HG02623 (cell line): ENCODE measurements around the gene ZNF532.

Source experiments
- ATAC-seq: cut with Tn5 transposase; IDR thresholded peaks from one replicate; pipeline ENCODE4 v1.9.1; 2021; ENCODE audit warnings: moderate library complexity; ENCODE audit not compliant: unreplicated experiment

Gene ZNF532

DNA sequence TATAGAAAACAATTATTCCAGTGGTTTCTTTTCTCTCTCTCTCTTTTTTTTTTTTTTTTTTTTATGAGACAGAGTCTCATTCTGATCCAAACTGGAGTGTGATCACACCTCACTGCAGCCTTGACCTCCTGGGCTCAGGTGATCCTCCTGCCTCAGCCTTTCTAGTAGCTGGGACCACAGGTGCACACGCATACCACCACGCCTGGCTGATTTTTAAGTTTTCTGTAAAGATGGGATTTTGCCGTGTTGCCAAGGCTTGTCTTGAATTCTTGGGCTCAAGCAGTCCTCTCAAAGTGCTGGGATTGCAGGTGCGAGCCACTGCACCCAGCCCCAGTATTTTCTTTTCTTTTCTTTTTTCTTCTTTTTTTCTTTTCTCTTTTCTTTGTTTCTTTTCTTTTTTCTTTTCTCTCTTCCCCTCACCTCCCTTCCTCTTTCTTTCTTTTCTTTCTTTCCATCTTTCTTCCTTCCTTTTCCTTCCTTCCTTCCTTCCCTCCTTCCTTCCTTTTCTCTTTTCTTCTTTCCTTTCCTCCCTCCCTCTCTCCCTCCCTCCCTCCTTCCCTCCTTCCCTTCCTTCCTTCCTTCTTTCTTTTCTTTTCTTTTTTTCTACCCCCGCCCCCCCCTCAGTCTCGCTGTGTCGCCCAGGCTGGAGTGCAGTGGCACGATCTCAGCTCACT is 76.9 kb downstream of the ZNF532 start:
- ATAC-seq, result no peak

DNA sequence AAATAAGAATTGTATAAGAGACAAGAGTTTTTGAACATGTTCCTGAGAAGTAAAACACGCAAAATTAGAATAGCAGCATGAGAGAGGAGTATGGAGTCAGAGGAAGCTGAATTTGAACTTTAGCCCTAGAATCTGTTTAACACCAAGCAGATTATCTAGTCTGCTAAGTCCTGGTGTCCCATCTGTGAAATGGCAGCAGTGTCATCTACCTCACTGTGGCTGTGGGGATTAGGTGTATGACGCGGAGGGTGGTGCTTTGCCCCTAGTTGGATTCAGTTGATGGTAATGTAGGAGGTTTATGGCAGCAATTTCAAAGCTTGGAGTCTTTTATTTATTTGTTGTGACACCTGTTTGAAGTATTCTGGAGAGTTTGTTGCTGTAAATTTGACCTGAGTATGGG is 79.2 kb downstream of the ZNF532 start:
- no peak for ATAC-seq

DNA sequence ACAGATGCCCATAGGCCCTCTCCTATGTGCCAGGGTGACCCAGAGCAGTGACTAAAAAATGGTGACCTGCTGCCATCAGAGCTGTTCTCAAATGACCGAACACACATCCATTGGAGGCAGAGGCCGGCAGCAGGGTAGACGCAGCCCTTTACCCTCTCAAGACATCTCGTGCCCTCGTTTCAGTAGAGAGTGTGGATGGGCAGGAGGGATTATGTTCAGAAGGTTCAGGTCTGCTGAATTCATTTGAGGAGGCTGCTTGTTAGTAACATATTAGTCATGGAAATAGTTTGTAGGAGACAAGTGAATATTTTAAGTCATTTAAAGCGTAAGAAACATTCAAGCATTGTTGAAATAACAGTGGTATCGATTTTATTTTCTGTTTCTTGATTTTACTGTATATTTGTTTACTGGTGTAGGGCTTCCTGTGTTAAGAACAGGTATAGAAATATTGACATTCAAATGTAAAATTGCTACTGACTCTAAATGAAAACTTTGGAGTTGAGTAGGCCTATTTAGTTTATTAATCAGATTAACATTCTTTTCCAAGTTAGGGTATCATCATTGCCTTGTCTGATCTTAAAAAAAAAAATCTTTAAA is 82.6 kb downstream of the ZNF532 start:
- peak; percentile 40 for ATAC-seq

- no peak for ATAC-seq
Measured at GRCh38 chr18:58949031-58949430, 84.4 kb downstream of the ZNF532 start.

DNA sequence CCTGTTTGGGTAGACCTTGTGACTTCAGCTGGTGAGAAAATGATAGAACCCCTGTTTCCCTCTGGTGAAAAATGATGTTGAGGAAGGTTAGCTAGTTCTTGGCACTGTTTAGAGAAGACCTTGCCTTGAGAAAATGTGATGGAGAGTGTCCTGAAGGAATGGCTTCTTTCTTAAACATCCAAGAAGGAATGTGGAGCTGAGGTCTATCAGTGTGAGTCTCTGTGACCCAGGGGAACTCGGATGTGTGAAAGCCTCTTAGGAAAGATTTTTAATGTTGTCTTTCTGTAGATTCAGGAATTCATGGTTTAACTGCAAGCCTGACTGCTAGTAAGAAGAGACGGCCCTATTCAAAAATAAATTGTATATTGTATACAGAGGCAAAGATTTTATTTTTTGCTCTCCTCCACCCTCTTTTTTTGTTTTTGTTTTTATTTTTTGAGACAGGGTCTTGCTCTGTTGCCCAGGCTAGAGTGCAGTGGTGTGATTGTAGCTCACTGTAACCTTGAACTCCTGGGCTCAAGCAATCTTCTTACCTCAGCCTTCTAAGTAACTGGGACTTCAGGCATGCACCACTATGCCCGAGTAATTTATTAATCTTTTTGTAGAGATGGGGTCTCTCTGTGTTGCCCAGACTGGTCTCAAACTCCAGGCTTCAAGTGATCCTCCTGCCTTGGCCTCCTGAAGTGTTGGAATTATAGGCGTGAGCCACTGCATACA is 87.5 kb downstream of the ZNF532 start:
- ATAC-seq, result no peak

- ATAC-seq, result no peak
Measured at GRCh38 chr18:58952858-58953257, 88.2 kb downstream of the ZNF532 start.

- no peak for ATAC-seq
Measured at GRCh38 chr18:58953627-58954026, 89.0 kb downstream of the ZNF532 start.

DNA sequence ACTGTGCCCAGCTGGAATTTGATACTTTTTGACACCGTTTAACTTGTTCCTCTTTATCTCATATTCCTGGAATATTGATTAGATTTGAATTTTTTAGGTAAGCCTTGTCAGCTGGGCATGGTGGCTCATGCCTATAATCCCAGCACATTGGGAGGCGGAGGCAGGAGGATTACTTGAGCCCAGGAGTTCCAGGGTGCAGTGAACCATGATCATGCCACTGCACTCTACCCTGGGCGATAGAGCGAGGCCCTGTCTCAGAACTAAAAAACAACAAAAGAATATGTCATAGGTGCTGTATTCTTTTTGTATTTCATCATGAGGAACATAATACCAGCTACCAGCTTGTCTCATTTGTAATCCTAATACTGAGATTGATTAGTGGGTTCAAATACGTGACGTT is 90.3 kb downstream of the ZNF532 start:
- ATAC-seq, result no peak

GRCh38 chr18:58955738-58956137 is 91.1 kb downstream of the ZNF532 start:
- no peak for ATAC-seq

DNA sequence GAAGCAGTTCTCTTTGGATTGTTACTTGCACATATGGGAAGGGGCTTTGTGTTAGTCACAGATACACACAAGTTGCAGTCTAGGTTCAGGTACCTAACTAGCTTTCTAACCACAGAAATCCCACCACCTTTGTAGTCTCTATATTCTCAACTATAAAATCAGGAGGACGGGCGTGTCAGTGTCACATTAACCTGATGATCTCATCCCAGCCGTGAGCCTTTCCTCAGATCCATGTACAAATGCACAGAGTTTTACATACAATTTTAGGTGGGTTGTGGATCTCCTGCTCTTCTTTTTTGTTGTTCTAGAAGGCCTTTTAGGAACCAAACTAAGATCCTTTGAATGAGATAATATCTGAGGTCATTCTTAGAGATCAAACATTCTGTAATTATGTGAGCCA is 94.0 kb downstream of the ZNF532 start:
- no peak for ATAC-seq

DNA sequence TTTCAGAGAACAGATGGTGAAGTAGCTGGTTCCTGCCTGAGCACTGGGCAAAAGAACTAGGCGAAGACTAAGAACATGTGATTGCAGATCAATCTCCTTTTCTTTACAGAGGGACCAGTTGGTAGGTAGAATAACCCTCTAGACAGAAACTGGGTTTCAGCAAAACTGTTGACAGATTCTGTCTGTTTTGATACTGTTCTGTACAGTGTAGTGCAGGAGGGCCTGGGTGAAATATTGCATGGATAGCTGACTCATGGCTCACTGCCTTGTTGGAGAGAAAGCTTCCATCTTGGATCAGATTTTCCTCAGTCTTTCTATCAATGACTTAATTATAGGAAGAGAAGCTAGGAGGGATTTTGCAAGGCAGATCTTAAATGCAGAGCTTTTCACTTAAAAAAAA is 95.8 kb downstream of the ZNF532 start:
- ATAC-seq, result no peak

GRCh38 chr18:58960946-58961722 is 96.5 kb downstream of the ZNF532 start:
- no peak for ATAC-seq

DNA sequence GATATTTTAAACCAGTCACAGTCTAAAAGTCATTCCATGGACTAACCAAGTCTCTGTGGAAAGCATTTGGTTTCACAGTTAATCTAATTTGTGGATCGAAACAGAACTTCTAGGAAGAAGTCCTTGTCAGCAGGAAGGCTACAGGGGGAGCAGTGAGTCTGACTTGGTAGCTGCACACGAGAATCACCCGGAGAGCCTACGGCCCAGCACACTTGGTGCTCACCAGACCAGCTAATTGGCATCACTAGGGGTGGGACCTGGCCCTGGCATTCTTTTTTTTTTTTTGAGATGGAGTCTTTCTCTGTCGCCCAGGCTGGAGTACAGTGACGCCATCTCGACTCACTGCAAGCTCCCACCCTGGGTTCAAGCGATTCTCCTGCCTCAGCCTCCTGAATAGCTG is 97.7 kb downstream of the ZNF532 start:
- ATAC-seq, result no peak

- ATAC-seq, result no peak
Measured at GRCh38 chr18:58965291-58966004, 100.8 kb downstream of the ZNF532 start.

GRCh38 chr18:58966005-58966677 is 101.5 kb downstream of the ZNF532 start:
- ATAC-seq, result no peak

DNA sequence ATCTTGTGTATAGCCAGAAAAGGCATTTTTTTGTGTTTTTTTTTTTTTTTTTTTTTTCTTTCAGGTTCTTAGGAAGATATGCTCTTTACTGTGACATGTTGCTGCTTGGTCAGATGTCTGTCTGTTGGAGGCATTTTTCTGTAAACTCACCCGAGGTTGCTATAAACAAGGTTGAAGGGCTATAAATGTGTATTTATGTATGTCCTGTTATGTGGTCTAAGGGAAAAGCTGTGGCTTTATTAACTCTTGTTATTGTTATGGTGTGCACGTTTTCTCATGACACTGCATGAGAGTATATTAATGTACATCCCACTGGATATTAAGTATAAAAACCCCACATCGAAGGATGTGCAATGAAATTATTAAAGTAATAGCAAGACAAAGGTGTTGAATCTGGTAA is 102.0 kb downstream of the ZNF532 start:
- ATAC-seq, result no peak

GRCh38 chr18:58967751-58968254 is 103.1 kb downstream of the ZNF532 start:
- ATAC-seq, result no peak

DNA sequence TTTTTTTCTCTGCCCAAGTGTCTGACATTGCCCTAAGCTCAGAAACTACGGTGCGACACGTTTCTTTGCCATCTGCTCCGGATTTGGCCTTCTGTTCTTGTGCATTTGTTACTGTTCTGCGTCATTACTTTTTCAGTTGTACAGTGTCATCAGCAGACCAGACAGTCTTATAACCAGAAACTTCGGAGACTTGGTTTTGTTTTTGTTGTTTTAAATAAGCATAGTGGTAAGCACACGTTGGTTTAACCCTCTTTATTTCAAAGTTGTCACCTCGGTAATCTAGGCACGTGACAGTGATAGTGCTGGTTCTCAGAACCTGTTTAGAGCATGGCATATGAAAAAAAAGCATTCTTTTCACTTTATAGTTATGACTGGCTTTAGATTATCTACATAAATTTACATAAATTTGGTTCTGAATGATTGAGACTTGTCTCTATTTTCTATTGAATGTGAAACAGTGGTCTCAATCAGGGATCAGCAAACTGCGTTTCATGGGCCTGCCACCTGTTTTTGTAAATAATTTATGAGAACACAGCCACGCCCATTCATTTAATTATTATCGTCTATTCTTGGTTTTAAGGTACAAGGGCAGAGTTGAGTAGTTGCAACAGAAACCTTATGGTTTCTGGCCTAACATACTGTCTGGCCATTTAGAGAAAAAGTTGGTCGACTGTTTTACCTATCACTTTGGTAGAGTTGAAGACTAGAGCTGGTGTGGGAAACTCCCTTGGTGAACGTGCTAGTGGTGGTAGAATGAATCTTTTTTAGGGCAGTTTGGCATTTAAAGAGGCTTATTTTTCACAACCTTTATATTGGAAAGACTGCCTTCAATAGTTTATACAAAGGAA is 106.5 kb downstream of the ZNF532 start:
- peak; percentile 82 for ATAC-seq

DNA sequence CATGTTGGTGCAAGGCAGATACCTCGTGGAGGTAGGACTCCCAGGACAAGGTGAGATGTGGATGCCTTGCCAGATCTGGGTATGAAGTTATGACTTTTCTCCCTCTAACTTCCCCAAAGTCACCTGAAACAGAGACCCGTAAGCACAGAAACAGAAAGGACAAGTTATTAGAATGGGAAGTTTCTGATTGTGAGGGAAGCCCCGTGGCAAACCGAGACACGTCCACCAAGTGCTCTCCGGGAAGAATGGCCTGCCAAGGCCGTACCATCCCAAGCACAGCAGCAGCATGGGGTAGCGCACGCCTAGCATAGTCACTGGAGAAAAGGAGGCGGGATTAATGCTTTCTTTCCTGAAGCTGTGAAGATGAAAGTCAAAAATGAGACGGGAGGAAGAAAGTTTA is 110.6 kb downstream of the ZNF532 start:
- no peak for ATAC-seq
